Hepatocyte (in vitro differentiated cells): Measurements from ENCODE around the gene CYP2A13.
"Not testable (repeated sequence)": the region's sequence is repeated elsewhere in the genome, so short reads cannot be mapped to it uniquely, and the experiment has no call there.

Experiments used
- CTCF ChIP-seq: fragments of 200-600 bp; sonication (generic); IDR thresholded peaks from 2 replicates; pipeline ENCODE4 v1.5.1; 2016; ENCODE audit warnings: antibody characterized with exemption, mild to moderate bottlenecking; ENCODE audit not compliant: poor library complexity
- EZH2 ChIP-seq: fragments of 200-600 bp; sonication (generic); IDR thresholded peaks from 2 replicates; pipeline ENCODE4 v1.6.1; 2016; ENCODE audit warnings: antibody characterized with exemption, mild to moderate bottlenecking, borderline replicate concordance
- EZH2phosphoT487 ChIP-seq: fragments of 200-600 bp; sonication (generic); IDR thresholded peaks from one replicate; pipeline ENCODE4 v1.6.1; 2018; ENCODE audit warnings: antibody characterized with exemption, mild to moderate bottlenecking, low read depth, moderate library complexity; ENCODE audit not compliant: unreplicated experiment, severe bottlenecking

- not testable (repeated sequence) for TF ChIP-seq CTCF, EZH2phosphoT487, EZH2
Measured at GRCh38 chr19:41120929-41121911, 33.0 kb downstream of the CYP2A13 start.
